ENCODE data around the gene SEC22A.
"Not testable (repeated sequence)": the region's sequence is repeated elsewhere in the genome, so short reads cannot be mapped to it uniquely, and the experiment has no call there.

Gene SEC22A

DNA sequence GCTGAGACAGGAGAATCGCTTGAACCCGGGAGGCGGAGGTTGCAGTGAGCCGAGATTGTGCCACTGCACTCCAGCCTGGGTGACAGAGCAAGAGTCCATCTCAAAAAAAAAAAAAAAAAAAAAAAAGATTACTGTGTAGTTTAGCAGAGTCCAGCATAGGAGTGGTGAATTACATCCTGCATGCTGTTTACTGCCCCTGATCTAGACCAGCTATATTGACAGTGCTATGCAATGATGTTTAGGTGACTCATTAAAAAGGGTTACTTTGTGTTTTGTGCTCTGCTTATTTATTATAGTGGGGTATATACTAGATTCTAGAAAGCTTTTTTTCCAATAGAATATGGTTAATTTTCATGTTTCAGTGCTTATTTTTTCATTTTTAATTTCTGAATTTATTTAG, 19.6 kb downstream of the SEC22A start:
- H3K27me3 Mint-ChIP-seq, CTCF ChIA-PET, H3K4me1 Mint-ChIP-seq, DNase-seq, H3K4me3 Mint-ChIP-seq, H3K9me3 Mint-ChIP-seq, H3K27ac Mint-ChIP-seq: not testable (repeated sequence)
- peaks cover 29% of the 10 kb centered on the region for H3K36me3 Mint-ChIP-seq

DNA sequence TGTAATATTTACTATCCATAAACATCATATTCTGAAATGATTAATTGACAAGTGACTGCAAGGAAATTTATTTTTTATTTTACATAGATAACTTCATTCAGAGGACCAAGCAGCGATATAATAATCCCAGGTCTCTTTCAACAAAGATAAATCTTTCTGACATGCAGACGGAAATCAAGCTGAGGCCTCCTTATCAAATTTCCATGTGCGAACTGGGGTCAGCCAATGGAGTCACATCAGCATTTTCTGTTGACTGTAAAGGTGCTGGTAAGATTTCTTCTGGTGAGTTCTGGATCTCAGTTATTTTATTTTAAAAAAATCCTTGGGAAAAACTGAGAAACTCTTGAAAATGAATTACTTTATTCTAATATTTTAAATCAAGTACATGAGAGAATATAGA, 23.3 kb downstream of the SEC22A start:
- H3K9me3 Mint-ChIP-seq, result peaks cover 20% of the 10 kb centered on the region
- peaks cover 46% of the 10 kb centered on the region for H3K36me3 Mint-ChIP-seq
- no peak for DNase-seq
- no peaks in the 10 kb centered on the region for H3K27me3 Mint-ChIP-seq
- H3K27ac Mint-ChIP-seq, result no peak overlapping the region
- no peak overlapping the region for H3K4me3 Mint-ChIP-seq
- CTCF ChIA-PET, result interaction anchor here (0.9 kb wide), 2 partner anchors 61 to 334 kb away, joined by 3 to 4 read pairs; no protein-coding TSS in a partner anchor
- no peaks in the 10 kb centered on the region for H3K4me1 Mint-ChIP-seq

DNA sequence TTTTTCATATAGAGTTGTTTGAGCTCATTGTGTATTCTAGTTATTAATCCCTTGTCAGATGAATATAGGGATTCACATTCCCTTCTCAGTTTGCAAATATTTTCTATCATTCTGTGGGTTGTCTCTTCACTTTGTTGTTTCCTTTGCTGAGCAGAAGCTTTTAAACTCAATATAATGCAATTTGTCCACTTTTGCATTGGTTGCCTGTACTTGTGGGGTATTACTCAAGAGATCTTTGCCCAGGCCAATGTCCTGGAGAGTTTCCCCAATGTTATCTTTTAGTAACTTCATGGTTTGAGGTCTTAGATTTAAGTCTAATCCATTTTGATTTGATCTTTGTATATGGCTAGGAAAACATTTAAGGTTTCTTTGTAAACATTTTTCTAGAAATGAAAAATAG, 24.8 kb downstream of the SEC22A start:
- CTCF ChIA-PET, result no interaction called here
- no peaks in the 10 kb centered on the region for H3K27me3 Mint-ChIP-seq
- no peak overlapping the region for H3K4me3 Mint-ChIP-seq
- no peaks in the 10 kb centered on the region for H3K4me1 Mint-ChIP-seq
- H3K9me3 Mint-ChIP-seq, result peaks cover 20% of the 10 kb centered on the region
- H3K27ac Mint-ChIP-seq, result no peak overlapping the region
- H3K36me3 Mint-ChIP-seq, result peaks cover 56% of the 10 kb centered on the region
- no peak for DNase-seq

DNA sequence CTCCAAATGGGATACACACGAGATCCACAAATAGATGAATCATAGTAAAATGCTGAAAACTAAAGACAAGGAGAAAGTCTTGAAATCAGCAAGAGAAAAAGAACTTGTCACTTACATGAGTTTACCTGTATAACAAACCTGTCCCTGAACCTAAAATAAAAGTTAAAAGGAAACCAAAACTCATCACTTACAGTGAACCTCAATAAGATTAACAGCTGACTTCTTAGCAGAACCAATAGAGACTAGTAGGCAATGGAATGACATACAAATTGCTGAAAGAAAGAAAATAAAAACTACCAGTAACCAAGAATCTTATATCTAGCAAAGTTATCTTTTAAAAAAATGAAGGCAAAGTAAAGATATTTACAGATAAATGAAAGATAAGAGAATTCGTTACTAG, 27.4 kb downstream of the SEC22A start:
- CTCF ChIA-PET, result no interaction called here
- DNase-seq, result no peak
- peaks cover 59% of the 10 kb centered on the region for H3K36me3 Mint-ChIP-seq

DNA sequence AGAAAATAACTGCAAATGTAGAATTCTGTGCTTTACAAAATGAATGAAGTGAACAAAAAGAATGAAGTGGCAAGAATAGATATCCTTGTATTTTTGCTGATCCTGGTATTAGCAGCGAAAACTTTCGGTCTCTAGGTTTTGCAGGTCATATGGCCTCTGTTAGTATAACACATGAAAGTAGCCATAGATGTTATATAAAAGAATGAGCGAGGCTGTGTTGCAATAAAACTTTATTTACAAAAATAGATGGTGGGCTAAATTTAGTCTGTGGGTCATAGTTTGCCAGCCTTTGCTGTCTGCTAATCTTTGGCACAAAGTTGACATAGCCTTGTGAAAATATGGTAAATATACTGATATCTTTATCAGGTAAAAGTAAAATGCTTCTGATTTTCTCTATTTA, 35.2 kb downstream of the SEC22A start:
- H3K27ac Mint-ChIP-seq, result no peak overlapping the region
- peaks cover 12% of the 10 kb centered on the region for H3K4me1 Mint-ChIP-seq
- no peak overlapping the region for H3K4me3 Mint-ChIP-seq
- no peaks in the 10 kb centered on the region for H3K9me3 Mint-ChIP-seq
- H3K36me3 Mint-ChIP-seq, result peaks cover 37% of the 10 kb centered on the region
- no peak for DNase-seq
- H3K27me3 Mint-ChIP-seq, result no peaks in the 10 kb centered on the region
- CTCF ChIA-PET, result no interaction called here

More for the DNA sequence above, 27.4 kb downstream of the SEC22A start:
- Mint-ChIP-seq H3K27ac (no peak overlapping the region), H3K4me3 (no peak overlapping the region), H3K4me1 (no peaks in the 10 kb centered on the region), H3K27me3 (no peaks in the 10 kb centered on the region), H3K9me3 (peaks cover 20% of the 10 kb centered on the region)

DNA sequence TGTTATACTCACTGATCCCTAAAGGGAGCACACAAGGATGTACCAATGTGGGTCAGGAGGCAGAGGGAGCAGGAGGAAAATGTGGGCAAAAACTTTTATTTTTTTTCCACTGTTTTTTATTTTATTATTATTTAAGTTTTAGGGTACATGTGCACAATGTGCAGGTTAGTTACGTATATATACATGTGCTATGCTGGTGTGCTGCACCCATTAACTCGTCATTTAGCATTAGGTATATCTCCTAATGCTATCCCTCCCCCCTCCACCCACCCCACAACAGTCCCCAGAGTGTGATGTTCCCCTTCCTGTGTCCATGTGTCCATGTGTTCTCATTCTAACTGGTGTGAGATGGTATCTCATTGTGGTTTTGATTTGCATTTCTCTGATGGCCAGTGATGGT, 37.4 kb downstream of the SEC22A start:
- H3K4me1 Mint-ChIP-seq, result peaks cover 18% of the 10 kb centered on the region
- H3K27ac Mint-ChIP-seq, H3K27me3 Mint-ChIP-seq, CTCF ChIA-PET, DNase-seq, H3K4me3 Mint-ChIP-seq, H3K9me3 Mint-ChIP-seq: not testable (repeated sequence)
- peaks cover 36% of the 10 kb centered on the region for H3K36me3 Mint-ChIP-seq

DNA sequence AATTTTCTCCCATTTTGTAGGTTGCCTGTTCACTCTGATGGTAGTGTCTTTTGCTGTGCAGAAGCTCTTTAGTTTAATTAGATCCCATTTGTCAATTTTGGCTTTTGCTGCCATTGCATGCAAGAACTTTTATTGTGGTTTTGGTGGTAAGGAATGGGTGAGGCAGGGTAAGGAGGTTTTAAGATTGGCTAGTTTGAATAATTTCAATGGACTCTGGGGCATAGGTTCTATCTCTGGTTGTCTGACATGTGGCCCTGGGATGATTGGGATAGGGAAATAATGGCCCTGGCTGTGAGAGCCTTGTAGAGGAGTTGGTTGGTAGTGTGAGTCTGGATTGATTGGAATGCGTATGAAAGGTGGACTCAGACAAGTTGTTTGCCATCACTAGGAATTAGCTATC, 38.0 kb downstream of the SEC22A start:
- CTCF ChIA-PET, result no interaction called here
- H3K36me3 Mint-ChIP-seq, result peaks cover 34% of the 10 kb centered on the region
- no peak for DNase-seq
- no peaks in the 10 kb centered on the region for H3K27me3 Mint-ChIP-seq
- peaks cover 22% of the 10 kb centered on the region for H3K4me1 Mint-ChIP-seq
- H3K4me3 Mint-ChIP-seq, result no peak overlapping the region
- no peaks in the 10 kb centered on the region for H3K9me3 Mint-ChIP-seq
- H3K27ac Mint-ChIP-seq, result no peak overlapping the region

DNA sequence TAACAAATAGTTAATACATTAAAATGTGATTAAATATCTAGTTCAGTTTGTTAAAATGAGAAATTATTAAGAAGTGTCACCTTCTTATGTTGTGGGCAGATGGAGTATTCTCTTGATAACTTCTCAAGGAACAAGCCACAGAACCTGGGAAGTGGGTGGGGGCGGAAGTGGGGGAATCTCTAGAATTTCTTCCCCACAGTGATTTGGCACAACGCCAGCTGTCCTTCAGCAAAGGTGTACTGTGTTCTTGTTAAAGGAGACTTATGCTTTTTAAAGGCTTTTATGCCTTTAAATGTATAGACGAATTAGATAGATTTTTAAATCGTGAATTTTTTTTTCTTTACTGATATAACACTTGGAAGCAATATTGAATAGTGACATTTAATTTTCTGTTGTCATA, 42.4 kb downstream of the SEC22A start:
- H3K4me3 Mint-ChIP-seq, result no peak overlapping the region
- CTCF ChIA-PET, result no interaction called here
- H3K27me3 Mint-ChIP-seq, result no peaks in the 10 kb centered on the region
- H3K9me3 Mint-ChIP-seq, result no peaks in the 10 kb centered on the region
- no peak overlapping the region for H3K27ac Mint-ChIP-seq
- H3K4me1 Mint-ChIP-seq, result peaks cover 20% of the 10 kb centered on the region
- peaks cover 38% of the 10 kb centered on the region for H3K36me3 Mint-ChIP-seq
- peak; percentile 49 for DNase-seq

DNA sequence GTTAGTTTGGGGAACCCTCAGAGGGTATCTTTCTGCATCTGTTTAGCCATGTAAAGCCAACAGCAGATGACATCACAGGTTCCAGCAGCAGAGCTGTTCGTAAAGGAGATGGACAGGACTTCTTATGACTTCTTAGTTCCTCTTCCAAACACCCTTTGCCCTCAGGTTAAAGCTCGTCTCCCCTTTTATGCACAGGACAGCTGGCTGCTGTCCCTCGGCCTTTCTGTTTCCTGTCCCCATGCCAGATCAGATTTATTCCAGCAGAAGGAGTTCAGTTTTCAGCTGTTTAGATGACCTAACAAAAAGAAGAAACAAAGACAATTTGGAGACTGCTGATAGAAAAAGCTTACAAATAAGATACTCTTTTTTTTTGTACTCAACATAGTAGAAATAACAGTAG, 45.1 kb downstream of the SEC22A start:
- Mint-ChIP-seq H3K27ac (no peak overlapping the region), H3K27me3 (no peaks in the 10 kb centered on the region), H3K9me3 (no peaks in the 10 kb centered on the region), H3K4me3 (no peak overlapping the region), H3K36me3 (peaks cover 28% of the 10 kb centered on the region), H3K4me1 (peaks cover 9% of the 10 kb centered on the region)
- DNase-seq, result no peak
- CTCF ChIA-PET, result interaction anchor here (0.6 kb wide), 1 partner anchor 21 kb away, joined by 3 read pairs; no protein-coding TSS in a partner anchor

DNA sequence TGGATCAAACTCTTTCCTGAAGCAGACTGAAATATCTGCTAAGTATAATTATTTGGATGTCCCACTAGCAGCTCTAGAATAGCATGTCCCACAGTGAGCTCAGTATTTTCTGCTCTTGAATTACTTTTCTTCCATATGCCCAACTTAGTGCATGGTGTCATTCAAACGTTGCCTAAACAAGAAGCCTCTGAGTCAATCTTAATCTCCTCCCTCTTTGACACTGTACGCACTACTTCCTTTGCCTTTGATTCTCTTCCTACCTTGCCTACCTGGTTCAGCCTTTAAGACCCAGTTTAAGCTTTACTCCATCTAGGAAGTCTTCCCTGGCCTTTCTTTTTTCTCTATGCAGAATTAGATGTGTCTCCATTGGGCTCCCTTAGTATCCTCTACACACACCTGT, 54.5 kb downstream of the SEC22A start:
- Mint-ChIP-seq H3K4me1 (peaks cover 5% of the 10 kb centered on the region), H3K27me3 (no peaks in the 10 kb centered on the region), H3K4me3 (no peak overlapping the region), H3K27ac (no peak overlapping the region), H3K36me3 (peaks cover 16% of the 10 kb centered on the region), H3K9me3 (no peaks in the 10 kb centered on the region)
- DNase-seq, result no peak
- CTCF ChIA-PET, result interaction anchor here (0.8 to 1.2 kb wide), 2 partner anchors 11 to 313 kb away, joined by 3 read pairs; no protein-coding TSS in a partner anchor

DNA sequence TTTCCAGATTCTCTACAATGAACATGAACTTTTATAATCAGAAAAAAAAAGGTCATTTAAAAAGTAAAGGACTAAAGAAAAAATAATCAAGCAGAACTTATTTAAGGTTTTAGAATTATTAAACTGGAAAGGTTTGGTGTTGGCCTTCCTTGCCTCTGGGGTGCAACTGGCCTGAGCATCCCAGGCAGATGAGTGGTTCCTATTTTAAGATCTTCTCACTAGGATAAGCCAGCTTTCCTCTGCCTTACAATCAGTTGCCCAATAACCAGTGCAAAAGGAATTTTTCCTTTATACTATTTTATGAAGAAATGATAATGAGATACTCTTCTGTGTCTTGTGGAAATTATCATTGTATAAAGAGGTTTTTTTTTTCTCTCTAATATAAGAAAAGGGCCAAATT, 56.6 kb downstream of the SEC22A start:
- Mint-ChIP-seq H3K9me3 (no peaks in the 10 kb centered on the region), H3K4me3 (no peak overlapping the region), H3K27me3 (no peaks in the 10 kb centered on the region), H3K27ac (no peak overlapping the region), H3K36me3 (peaks cover 9% of the 10 kb centered on the region), H3K4me1 (peaks cover 18% of the 10 kb centered on the region)
- no peak for DNase-seq
- CTCF ChIA-PET, result interaction anchor here (1.0 to 1.4 kb wide), 3 partner anchors 9 to 316 kb away, joined by 3 to 5 read pairs (median 3); no protein-coding TSS in a partner anchor

DNA sequence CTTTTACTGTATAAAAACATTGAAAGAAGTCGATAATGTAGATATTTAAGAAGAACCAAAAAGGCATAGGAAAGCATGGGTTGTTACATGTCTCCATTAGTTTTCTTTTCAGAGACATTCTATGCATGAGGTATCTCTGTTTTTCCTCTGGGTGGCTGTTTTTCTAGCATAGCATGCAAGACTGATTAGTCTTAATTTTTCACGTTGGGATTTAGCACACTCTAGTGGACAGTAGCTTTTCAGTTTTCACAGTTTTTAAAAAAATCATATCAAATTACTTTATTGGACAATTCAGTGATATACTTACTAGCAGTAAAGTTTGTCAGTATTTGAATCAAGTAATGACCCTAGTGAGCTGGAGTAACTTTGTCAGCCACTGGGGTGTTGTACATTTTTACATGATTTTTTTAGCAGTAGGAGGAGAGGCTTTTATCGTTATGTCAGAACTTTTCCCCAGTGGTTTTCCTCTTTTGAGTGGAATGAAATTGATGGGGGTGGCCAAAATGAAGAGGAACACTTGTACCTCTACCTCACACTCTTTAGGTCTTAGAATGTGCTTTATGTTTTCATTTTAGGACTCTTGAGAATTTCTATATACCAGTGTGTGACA, 57.2 kb downstream of the SEC22A start:
- Mint-ChIP-seq H3K27ac (peak overlapping the region; percentile 35), H3K4me1 (peaks cover 18% of the 10 kb centered on the region), H3K4me3 (no peak overlapping the region), H3K27me3 (no peaks in the 10 kb centered on the region), H3K36me3 (peaks cover 11% of the 10 kb centered on the region), H3K9me3 (no peaks in the 10 kb centered on the region)
- CTCF ChIA-PET, result interaction anchor here (0.8 to 1.4 kb wide), 4 partner anchors 10 to 317 kb away, joined by 3 to 5 read pairs (median 3); no protein-coding TSS in a partner anchor
- DNase-seq, result no peak

DNA sequence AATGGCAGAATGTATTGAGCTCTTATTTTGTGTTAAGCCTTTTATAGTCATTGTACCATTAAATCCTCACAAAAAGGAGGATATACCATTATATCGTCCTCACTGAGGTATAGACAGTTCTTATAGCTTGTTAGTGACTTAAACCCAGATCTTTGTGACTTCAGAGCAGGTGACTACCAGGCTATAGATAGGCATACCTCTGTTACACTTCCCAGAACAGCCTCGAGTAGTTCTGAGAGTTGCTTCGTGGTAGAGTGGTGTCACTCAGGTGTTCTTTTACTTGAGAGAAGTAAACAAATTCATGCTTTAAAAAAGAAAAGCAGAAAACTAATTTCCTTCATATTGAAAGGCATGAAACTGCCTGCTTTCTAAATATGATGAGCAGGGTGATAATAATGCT, 59.9 kb downstream of the SEC22A start:
- Mint-ChIP-seq H3K27me3 (no peaks in the 10 kb centered on the region), H3K27ac (peak overlapping the region; percentile 75), H3K9me3 (no peaks in the 10 kb centered on the region), H3K4me1 (peaks cover 18% of the 10 kb centered on the region), H3K4me3 (no peak overlapping the region), H3K36me3 (peaks cover 20% of the 10 kb centered on the region)
- DNase-seq, result peak; percentile 41
- CTCF ChIA-PET, result no interaction called here

DNA sequence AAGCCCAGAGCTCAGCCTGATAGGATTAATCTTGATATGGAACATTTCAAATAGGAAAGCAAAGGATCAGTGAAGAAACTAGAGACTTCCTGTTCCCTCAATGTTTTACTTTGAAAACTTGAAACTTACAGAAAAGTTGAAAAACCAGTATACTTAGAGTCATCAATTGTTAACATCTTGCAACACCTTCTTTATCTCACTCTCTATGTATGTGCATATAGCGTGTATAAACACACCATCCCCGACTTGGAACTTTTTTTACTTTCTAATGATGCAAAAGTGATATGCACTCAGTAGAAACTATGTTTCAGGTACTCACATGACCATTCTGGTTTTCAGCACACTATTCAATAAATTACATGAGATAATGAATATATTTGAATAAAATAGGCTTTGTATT, 60.5 kb downstream of the SEC22A start:
- H3K27me3 Mint-ChIP-seq, result no peaks in the 10 kb centered on the region
- DNase-seq, result no peak
- H3K9me3 Mint-ChIP-seq, result no peaks in the 10 kb centered on the region
- H3K36me3 Mint-ChIP-seq, result peaks cover 22% of the 10 kb centered on the region
- CTCF ChIA-PET, result no interaction called here
- H3K27ac Mint-ChIP-seq, result peak overlapping the region; percentile 75
- no peak overlapping the region for H3K4me3 Mint-ChIP-seq
- H3K4me1 Mint-ChIP-seq, result peaks cover 18% of the 10 kb centered on the region

DNA sequence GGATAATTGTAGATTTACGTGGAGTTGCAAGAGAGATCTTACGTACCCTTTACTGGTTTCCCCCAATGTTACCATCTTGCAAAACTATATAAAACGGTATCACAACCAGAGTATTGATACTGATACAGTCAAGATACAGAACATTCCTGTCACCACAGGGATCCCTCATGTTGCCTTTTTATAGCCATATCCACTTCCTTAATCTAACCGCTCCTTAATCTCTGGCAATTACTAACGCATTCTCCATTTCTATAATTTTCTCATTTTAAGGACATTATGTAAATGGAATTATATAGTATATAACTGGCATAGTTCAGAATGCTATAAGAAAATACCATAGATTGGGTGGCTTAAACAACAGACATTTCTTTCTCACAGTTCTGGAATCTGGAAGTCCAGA, 61.1 kb downstream of the SEC22A start:
- Mint-ChIP-seq H3K4me3 (no peak overlapping the region), H3K9me3 (no peaks in the 10 kb centered on the region), H3K4me1 (peaks cover 18% of the 10 kb centered on the region), H3K27me3 (no peaks in the 10 kb centered on the region), H3K36me3 (peaks cover 24% of the 10 kb centered on the region), H3K27ac (no peak overlapping the region)
- CTCF ChIA-PET, result no interaction called here
- DNase-seq, result no peak
